ENCODE results near the gene POU6F1.

GRCh38 chr12:51172515-51173431 lies 45.1 kb downstream of the POU6F1 start, which contains the start of gene TFCP2:
- TF ChIP-seq CTCF (IDR thresholded peaks at IDR 0.05; ENCODE audit: low read depth, low read length, missing input control) (no peak), ZBTB33 (IDR thresholded peaks at IDR 0.05) (no peak), REST (IDR thresholded peaks at IDR 0.05) (peak; percentile 78), YY1 (IDR thresholded peaks at IDR 0.05) (peak; percentile 97), SP1 (IDR thresholded peaks at IDR 0.05) (peak; percentile 66), RXRA (IDR thresholded peaks at IDR 0.05) (peak; percentile 50 to 56), HNF4G (IDR thresholded peaks at IDR 0.05) (no peak), RAD21 (IDR thresholded peaks at IDR 0.05) (peak in 1 of 2 donors; percentile 35), GABPA (IDR thresholded peaks at IDR 0.05 in 1 of 2, conservative IDR thresholded peaks at IDR 0.05 in 1 of 2) (peak; percentile 98)
- TF ChIP-seq, protein P1, sequence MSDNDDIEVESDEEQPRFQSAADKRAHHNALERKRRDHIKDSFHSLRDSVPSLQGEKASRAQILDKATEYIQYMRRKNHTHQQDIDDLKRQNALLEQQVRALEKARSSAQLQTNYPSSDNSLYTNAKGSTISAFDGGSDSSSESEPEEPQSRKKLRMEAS (IDR thresholded peaks at IDR 0.05): peak; percentile 38
